HTR-8/SVneo (cell line): ENCODE results near the gene FAM174C.

Source experiments
- DNase-seq: peaks from one replicate; pipeline ENCODE4 v3.0.0; 2011; ENCODE audit warnings: low spot score, mixed read lengths; ENCODE audit not compliant: insufficient read length
- FAIRE-seq: peaks from 2 replicates; lab custom pipeline; 2011; peaks lifted over from hg19 to GRCh38; lab: Jason Lieb, UNC

Gene FAM174C

DNA sequence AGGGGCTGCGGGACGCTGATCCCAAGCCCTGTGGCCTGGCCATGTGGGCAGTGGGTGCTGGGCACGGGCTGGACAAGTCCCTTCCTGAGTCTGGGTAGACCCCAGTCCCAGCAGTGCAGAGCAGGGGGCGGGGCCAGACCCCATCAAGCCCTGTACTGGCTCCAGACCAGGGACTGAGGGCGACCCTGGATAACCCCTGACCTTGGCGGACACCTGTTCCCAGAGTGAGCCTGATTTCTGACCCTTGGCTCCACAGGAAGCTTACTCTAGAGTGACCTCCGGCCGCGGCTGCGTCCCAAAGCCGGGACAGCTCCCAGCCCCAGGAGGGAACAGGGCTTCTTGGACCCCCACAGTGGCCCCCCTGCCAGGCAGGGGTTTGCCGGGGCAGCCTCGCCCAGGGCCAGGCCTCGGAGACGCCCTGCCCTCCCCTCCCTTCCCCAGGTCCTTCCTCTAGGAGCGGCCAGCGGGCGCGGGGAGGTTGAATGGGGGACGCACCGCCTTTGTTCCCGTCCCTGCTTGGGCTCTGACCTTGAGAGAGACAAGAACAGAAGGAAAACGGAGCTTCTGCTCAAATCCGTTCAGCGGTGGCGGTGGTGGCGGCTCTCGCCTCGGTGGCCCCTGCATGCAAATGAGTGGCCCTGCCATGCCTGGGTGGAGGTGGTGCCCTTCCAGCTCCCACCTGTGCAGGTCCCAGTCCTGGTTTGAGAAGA is 8.0 kb downstream of the FAM174C start:
- FAIRE-seq = no peak

DNA sequence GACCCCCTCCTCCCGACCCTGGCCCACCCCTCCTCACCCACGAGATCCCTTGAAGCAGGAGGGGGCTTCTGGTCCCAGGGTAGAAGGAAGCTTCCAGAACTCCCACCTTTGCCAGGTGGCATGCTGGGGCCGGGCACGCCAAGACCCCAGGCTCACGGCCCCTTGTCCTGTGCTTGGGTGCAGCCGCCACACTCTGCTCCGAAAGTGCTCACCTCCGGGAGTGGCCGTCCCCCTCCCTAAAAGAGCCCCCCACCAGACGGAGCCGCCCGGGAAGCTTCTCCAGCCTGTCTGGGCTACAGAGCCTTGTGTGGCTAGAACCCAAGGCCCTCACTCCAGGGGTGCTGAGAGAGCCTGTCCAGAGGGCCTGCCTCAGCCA is 8.6 kb downstream of the FAM174C start:
- DNase-seq (no peak), FAIRE-seq (no peak)

More for the DNA sequence above, 8.0 kb downstream of the FAM174C start:
- no peak for DNase-seq

DNA sequence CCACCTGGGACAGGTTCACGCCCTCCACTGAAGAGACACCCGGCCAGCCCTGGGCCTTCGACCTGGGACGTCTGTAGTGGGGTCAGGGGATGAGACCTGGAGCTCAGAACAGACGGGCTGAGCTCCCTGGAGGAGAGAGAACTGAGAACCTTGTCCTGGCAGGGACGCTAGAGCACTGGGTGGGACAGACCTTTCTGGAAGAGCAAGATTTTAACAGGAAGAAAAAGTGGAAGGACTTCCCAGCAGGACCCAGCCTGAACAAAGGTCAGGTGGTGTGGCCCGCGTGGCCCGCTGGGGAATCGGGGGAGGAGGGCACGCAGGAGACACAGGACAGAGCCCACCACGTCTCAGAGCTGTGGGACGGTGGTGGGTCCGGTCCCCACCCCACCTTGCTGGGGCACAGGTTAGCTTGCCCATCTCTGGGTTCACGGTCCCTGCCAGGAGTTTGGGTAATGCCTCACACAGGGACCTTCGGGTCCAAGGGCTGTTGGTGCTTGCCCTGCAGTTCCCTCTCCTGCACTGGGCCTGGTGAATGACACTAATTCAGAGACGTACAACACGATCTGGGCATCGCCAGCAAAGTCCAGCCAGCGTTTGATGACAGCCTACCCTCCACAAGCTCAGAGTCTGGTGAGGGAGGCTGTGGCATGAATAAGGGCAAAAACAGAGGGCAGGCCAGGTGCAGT is 9.1 kb downstream of the FAM174C start:
- FAIRE-seq = no peak
- no peak for DNase-seq

DNA sequence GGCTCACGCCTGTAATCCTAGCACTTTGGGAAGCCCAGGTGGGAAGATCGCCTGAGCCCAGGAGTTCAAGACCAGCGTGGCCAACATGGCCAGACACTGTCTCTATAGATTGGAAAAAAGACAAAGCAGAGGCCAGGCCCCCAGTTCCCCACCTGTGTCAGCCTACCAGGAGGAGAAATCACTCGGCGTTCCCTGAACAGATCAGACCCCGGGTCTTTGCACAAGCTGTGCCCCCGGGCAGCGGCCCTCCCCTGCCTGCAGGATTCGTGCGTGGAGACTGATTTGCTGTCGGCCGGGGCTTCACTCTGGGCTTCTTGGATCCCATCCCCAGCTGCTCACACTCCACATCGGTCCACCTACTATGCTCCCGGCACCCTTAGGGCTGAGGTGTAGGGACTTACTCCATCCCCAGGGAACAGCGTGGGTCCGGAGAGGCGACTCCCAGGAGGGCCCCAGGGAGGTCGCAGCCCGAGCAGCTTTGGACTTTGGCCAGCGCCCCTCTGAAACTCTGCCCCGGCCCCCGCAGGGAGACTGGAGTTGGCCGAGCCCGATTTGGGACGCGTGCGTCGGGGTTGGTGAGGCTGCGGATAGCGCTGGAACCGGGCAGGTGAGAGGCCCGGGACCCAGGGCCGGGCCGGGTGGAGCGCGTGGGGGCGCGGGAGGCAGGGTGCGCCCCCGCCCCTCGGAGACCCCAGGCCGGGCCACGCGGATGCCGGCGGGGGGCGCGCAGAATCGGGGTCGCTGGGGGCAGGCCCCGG is 9.8 kb downstream of the FAM174C start:
- no peak for DNase-seq
- FAIRE-seq = no peak

GRCh38 chr19:1285737-1286360 is 10.5 kb downstream of the FAM174C start, which contains the start of gene EFNA2:
Gene EFNA2 (plus strand): TSS chr19:1285873. CDS start chr19:1286169, 296 bp downstream.
- FAIRE-seq (no peak), DNase-seq (no peak)

GRCh38 chr19:1286487-1287353 is 11.4 kb downstream of the FAM174C start:
- DNase-seq = no peak
- no peak for FAIRE-seq

- FAIRE-seq = no peak
These were observed 12.3 kb downstream of the FAM174C start for GRCh38 chr19:1287354-1288225.

DNA sequence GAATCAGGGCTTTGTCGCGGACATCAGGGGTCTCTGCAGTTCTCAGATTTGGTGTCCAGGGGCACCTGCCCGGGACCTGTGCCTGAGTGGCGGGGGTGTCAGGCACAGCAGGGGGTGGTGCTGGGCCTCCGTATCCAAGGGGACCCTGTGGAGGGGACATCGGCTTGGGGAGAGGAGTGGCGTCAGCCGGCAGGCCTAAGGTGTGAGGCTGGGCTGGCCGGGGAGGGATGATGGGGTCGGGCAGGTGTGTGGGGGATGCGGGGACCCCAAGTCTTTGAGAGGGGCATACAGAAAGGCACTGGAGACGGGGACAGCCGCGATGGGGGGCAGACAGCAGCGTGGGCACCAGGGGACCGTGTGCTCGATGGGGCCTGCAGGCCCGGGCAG is 12.9 kb downstream of the FAM174C start:
- DNase-seq (no peak), FAIRE-seq (no peak)

More at GRCh38 chr19:1287354-1288225, 12.3 kb downstream of the FAM174C start:
- DNase-seq = no peak

- no peak for DNase-seq
- FAIRE-seq = no peak
These were observed 13.7 kb downstream of the FAM174C start for GRCh38 chr19:1288833-1289685.

DNA sequence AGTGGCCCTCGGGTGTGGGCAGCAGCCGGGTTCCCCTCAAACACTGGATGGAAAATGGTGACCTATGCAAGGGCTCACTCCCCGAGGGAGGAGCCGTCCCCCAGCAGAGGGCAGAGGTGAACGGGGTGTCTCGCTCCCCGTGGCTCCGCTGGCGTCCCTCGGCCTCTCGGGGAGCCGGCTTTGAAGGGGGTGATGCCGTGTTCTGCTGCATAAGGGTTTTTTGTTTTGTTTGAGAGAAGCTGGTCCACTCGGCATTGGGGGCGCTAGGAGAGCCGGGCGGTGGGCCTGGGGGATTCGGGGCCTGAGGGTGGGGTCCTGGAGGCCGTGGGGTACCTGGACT is 14.3 kb downstream of the FAM174C start:
- DNase-seq (no peak), FAIRE-seq (no peak)

DNA sequence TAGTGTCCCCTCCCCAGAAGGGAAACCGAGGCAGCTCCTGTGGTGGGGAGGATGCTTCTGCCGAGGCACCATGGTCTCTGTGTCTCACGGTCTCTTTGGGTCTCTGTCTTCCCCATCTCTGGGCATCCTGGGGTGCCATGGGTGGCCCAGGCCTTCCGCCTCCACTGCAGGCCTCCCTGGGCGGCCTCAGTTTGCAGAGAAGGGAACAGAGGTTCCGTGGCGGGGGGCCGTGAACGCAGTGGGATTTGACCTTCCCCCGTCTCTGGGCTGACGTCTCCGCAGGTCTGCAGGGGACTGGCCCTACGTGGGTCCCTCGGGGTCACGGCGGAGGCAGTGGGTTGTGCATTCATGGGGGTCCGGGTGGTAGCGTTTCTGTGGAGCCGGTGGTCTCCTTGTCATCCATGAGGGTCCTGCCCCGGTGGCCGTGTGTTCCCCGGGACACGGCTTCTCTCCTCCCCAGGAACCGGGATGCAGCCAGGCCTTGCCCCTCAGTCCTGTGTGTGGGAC is 14.9 kb downstream of the FAM174C start:
- DNase-seq (no peak), FAIRE-seq (no peak)

DNA sequence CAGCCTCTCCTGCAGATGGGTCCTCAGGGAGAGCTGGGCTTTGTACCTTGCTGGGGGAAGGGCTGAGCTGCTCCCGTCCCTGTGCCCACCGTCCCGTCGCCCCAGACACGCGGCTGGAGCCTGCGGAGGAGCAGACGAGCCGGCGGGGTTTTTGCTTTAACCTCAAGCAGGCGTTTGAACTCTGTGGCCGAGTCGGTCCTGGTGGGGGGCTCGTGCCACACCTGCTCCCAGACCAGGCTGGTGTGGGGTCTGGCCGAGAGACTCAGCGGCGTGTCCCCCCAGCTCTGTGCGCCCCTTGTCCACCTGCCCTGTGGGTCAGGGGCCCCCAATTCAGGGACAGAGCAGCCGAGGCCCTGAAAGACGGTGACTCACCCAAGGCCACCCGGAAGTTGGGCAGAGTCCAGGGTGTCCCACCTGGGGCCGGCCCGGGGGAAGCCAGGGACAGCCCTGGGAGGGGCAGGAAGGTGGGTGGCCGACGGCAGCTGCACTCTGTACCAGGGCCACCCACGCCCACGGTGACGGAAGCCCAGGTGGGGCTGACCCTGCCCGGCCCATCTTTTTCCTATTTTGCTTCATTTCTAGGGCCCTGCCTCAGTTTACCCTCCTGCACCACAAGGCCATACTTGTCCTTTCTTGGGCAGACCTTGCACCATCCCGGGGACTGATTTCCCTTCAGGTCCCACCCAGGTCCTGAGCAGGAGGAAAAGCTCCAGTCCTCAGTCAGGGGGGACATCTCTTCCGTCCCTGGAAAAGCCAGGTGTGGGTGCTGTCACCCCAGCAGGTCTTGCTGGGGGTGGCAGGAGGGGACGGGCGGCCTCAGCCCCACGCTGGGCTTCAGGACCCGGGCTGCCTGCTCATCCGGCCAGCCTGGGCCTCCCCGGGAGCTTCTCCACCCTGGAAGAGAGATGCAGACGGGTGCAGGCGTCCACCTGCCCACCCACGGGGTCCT is 15.6 kb downstream of the FAM174C start:
- DNase-seq (no peak), FAIRE-seq (no peak)

GRCh38 chr19:1291761-1292418 is 16.6 kb downstream of the FAM174C start:
- DNase-seq = no peak
- no peak for FAIRE-seq

DNA sequence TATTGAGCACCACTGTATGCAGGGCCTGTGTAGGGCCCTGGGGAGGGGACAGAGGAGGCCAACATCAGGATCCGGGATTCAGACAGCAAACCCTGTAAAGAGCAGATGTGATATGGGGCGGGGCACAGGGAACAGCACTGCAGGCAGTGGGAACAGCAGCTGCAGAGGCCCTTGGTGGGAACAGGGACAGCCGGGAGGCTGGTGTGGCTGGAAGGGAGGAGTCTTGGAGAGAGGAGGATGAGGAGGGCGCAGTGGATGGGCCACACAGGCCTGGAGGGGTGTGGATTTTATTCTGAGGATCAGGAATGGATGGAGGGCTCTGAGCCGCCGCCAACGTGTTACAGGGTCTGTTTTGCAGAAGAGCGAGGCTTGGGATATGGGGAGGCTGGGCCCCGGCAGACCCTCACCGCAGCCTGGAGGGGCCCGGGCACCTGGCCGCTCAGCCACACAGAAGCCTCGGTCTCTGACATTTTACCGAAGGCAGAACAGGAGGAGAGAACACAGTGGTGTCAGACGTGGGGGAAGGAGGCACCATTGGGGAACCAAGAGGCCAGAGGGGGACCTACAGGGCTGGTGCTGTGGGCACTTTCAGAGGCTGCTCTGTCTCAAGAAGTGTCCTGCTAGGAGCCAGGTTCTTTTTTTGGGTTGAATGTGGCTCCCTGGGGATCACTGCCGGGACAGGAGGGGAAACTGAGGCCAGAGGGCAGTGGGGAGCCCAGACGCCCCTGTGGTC is 17.3 kb downstream of the FAM174C start:
- DNase-seq (no peak), FAIRE-seq (no peak)

- DNase-seq (no peak), FAIRE-seq (no peak)
These were observed 18.7 kb downstream of the FAM174C start for GRCh38 chr19:1293782-1294604.
